ENCODE data around the gene SLX1A.

Gene SLX1A

GRCh38 chr16:30184096-30184890 lies 9.4 kb upstream of the SLX1A start:
- H3K4me2 ChIP-seq (ENCODE audit: low read length), result no peak overlapping the region
- H3K79me2 ChIP-seq, result peaks cover 9% of the 10 kb centered on the region
- H3K9me3 ChIP-seq (ENCODE audit: control insufficient read depth, low read length), result no peaks in the 10 kb centered on the region
- no peaks in the 10 kb centered on the region for H3K27me3 ChIP-seq (ENCODE audit: control insufficient read depth, insufficient read depth, low read length)
- H3K27ac ChIP-seq, result no peak overlapping the region
- H3K4me1 ChIP-seq, result peaks cover 5% of the 10 kb centered on the region
- peak overlapping the region; percentile 27 for H3K4me3 ChIP-seq (ENCODE audit: low read depth, low read length)
- no peaks in the 10 kb centered on the region for H3K36me3 ChIP-seq (ENCODE audit: control insufficient read depth, insufficient read depth, low read length)
- H2AFZ ChIP-seq, result no peak overlapping the region
- TF ChIP-seq CTCF (IDR thresholded peaks at IDR 0.05), result no peak
- H3K9ac ChIP-seq, result no peak overlapping the region

GRCh38 chr16:30184891-30185682 lies 8.6 kb upstream of the SLX1A start:
- H3K4me3 ChIP-seq (ENCODE audit: low read depth, low read length), result no peak overlapping the region

GRCh38 chr16:30185683-30186421 lies 7.8 kb upstream of the SLX1A start:
- Histone ChIP-seq H3K4me1 (peaks cover 5% of the 10 kb centered on the region), H3K4me3 (ENCODE audit: low read depth, low read length) (no peak overlapping the region), H3K79me2 (peaks cover 9% of the 10 kb centered on the region), H2AFZ (no peak overlapping the region), H3K9ac (no peak overlapping the region), H3K36me3 (ENCODE audit: control insufficient read depth, insufficient read depth, low read length) (no peaks in the 10 kb centered on the region), H3K27me3 (ENCODE audit: control insufficient read depth, insufficient read depth, low read length) (no peaks in the 10 kb centered on the region), H3K9me3 (ENCODE audit: control insufficient read depth, low read length) (no peaks in the 10 kb centered on the region), H3K4me2 (ENCODE audit: low read length) (no peak overlapping the region), H3K27ac (no peak overlapping the region)
- TF ChIP-seq CTCF (IDR thresholded peaks at IDR 0.05), result no peak

More at GRCh38 chr16:30184891-30185682, 8.6 kb upstream of the SLX1A start:
- Histone ChIP-seq H3K36me3 (ENCODE audit: control insufficient read depth, insufficient read depth, low read length) (no peaks in the 10 kb centered on the region), H3K27ac (no peak overlapping the region), H3K27me3 (ENCODE audit: control insufficient read depth, insufficient read depth, low read length) (no peaks in the 10 kb centered on the region), H3K79me2 (peaks cover 9% of the 10 kb centered on the region), H3K9ac (no peak overlapping the region), H3K4me2 (ENCODE audit: low read length) (no peak overlapping the region), H3K9me3 (ENCODE audit: control insufficient read depth, low read length) (no peaks in the 10 kb centered on the region), H2AFZ (no peak overlapping the region), H3K4me1 (peaks cover 5% of the 10 kb centered on the region)
- no peak for TF ChIP-seq CTCF (IDR thresholded peaks at IDR 0.05)

GRCh38 chr16:30186444-30186781 lies 7.3 kb upstream of the SLX1A start:
- Histone ChIP-seq H3K36me3 (ENCODE audit: control insufficient read depth, insufficient read depth, low read length) (no peaks in the 10 kb centered on the region), H3K27ac (peak overlapping the region; percentile 1), H3K4me2 (ENCODE audit: low read length) (no peak overlapping the region), H2AFZ (no peak overlapping the region), H3K27me3 (ENCODE audit: control insufficient read depth, insufficient read depth, low read length) (no peaks in the 10 kb centered on the region), H3K4me1 (peaks cover 5% of the 10 kb centered on the region), H3K9ac (no peak overlapping the region), H3K4me3 (ENCODE audit: low read depth, low read length) (no peak overlapping the region), H3K79me2 (peaks cover 9% of the 10 kb centered on the region), H3K9me3 (ENCODE audit: control insufficient read depth, low read length) (no peaks in the 10 kb centered on the region)
- TF ChIP-seq CTCF (IDR thresholded peaks at IDR 0.05), result no peak

Data from parathyroid adenoma (tissue), 2 donors.